GM18861 (cell line): ENCODE data around the gene ORC2.

Experiments used
- ATAC-seq: cut with Tn5 transposase; IDR thresholded peaks from one replicate; pipeline ENCODE4 v1.9.1; 2021; ENCODE audit not compliant: unreplicated experiment

The ORC2 gene

GRCh38 chr2:200862532-200863000 is 100.9 kb downstream of the ORC2 start:
- ATAC-seq, result no peak

- ATAC-seq, result no peak
Measured at GRCh38 chr2:200861617-200862155, 101.8 kb downstream of the ORC2 start.

- no peak for ATAC-seq
Measured at GRCh38 chr2:200860092-200860795, 103.2 kb downstream of the ORC2 start.
